Amygdala (tissue), 56 donors: ENCODE data around the gene CDC42EP1.
"Not testable (repeated sequence)": the region's sequence is repeated elsewhere in the genome, so short reads cannot be mapped to it uniquely, and the experiment has no call there.

ENCODE experiments used
- DNase-seq, 56 donors: peaks; one replicate each; lab custom pipeline; 2025; lab: John Stamatoyannopoulos, UW

CDC42EP1 gene

DNA sequence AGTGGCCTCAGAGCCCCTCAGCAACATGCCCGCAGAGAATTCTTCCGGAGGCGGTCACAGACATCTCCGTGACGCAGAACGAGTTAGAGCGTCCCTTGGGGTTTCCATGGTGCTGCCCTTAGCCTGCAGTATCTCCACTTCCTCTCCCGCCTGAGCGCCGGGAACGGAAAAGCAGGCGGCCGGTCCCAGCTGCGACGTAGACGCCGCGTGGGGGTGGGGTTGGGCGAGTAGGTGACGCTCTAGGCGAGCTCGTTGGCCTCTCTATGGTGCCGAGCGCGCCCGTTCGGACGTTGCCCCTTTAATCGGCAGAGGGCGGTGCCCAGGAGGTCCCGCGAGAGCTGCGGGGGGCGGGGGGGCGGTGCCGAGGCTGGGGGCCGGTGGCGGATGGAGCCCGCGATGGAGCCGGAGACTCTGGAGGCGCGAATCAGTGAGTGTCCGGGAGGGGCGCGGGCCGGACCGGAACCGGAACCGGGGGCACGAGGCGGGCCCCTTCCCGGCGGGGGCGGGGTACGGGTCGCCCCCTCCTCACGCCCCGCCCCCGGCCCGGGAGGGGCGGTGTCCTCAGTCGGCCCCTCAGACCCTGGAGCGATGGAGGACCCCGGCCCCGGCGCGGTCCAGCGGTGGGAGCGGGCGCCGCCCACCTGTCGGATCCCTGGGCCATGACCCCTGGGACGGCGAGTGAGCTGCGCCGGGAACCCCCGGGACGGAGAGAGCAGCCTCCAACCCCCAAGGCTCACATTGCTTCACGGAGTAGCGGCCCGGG is 48.4 kb downstream of the CDC42EP1 start, which contains the start of gene GGA1:
GGA1 (plus strand) TSS at position 358 of the 763 bp plus-strand sequence; CDS start at position 385, 27 bp downstream.
- DNase-seq, result peak; percentile 78 to 100 (median 95)

DNA sequence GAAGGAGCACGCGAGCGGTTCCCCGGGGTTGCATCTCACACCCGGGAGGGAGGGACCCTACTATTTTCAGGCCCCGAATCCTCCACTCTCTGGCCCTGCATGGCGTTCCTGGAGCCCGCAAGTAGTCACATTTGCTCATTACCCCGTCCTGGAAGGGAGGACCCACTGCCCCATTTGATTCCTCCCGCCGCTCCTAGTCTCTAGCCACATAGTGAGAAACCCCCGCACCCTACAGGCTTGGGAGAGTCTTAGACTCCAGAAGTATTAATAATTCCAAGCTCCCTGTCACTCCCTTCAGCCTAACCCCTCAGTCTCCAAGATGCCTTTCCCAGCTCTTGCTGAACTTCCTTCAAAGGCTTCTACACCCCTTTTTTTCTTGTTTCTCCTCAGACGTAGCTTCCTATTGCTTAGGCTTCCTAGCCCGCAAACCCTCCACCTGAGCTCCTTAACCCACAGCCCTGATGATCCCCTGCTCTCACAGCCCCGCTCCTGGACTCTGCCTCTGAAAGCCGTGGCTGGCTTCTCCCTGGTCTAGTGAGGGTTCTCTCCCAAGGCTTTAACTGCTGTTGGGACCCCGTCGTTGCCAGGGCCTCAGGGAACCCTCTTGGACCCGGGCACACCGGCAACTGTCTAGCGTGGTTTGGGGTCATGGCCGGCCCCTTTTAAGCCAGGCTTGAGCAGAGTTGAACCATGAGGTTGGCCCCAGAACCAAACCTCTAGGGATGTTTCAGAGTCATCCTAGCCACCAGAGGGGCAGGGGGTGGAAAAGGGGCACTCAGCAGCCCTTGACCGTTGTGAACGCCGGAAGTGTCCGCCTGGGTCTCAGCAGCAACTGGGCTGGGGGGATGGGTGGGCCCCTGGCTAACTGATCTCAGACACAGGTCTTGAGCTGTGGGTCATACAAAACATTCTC is 49.2 kb downstream of the CDC42EP1 start:
- peak in 4 of 56 donors; percentile 29 to 53 (median 51) for DNase-seq

DNA sequence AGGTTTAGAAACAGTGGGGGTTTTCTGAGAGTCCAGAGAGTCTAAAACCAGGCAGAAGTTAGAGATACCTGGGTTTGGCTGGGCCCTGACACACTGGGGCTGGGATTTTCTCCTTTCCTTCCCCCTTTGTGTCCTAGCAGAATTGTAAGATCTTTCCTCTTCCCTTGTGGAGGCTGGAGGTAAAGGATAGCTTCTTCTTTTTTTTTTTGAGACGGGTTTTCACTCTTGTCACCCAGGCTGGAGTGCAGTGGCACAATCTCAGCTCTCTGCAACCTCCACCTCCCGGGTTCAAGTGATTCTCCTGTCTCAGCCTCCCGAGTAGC is 49.8 kb downstream of the CDC42EP1 start:
- DNase-seq, result not testable (repeated sequence)

DNA sequence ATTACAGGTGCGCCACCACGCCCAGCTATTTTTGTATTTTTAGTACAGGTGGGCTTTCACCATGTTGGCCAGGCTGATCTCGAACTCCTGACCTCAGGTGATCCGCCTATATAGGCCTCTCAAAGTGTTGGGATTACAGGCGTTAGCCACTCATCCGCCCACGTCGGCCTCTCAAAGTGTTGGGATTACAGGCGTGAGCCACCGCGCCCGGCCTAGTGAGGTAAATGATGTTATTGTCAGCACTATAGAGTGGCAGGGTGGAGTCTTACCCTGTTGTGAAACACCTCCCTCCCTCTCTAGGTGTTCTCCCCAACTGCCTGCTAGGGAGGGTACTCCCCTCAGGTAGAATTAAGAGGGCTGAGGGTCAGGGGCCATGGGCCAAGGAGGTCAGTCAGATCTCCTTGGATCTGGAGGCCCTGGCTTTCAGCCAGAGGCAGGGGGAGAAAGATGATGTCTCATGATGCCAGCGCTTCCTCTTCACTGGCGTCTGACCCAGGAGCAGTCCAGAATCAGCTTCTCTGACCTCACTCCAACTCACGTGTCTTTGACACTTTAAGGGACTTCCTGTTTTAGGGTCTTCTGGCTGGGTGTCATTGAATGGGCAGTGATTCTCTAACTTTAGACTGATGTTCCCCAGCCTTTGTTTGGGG is 50.3 kb downstream of the CDC42EP1 start:
- DNase-seq, result peak in 5 of 56 donors; percentile 10 to 44 (median 22)

DNA sequence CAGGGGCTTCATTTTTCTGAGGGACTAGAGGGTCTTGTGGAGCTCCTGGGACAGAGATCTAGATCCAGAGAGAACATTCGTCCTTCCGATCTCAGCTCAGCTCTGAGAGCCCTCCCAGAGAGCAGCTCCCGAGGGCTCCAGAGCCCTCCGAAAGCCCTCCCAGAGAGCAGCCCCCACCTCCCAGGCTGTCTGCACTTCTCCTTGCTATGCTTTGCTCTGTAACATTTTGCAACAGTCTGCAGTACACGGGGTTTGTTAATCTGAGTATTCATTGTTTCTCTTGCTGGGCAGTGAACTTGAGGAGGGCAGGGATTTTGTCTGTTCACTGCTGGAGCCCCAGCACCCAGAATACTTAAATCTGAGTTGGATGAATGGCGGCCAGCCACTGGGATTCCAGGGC is 50.9 kb downstream of the CDC42EP1 start:
- no peak for DNase-seq

DNA sequence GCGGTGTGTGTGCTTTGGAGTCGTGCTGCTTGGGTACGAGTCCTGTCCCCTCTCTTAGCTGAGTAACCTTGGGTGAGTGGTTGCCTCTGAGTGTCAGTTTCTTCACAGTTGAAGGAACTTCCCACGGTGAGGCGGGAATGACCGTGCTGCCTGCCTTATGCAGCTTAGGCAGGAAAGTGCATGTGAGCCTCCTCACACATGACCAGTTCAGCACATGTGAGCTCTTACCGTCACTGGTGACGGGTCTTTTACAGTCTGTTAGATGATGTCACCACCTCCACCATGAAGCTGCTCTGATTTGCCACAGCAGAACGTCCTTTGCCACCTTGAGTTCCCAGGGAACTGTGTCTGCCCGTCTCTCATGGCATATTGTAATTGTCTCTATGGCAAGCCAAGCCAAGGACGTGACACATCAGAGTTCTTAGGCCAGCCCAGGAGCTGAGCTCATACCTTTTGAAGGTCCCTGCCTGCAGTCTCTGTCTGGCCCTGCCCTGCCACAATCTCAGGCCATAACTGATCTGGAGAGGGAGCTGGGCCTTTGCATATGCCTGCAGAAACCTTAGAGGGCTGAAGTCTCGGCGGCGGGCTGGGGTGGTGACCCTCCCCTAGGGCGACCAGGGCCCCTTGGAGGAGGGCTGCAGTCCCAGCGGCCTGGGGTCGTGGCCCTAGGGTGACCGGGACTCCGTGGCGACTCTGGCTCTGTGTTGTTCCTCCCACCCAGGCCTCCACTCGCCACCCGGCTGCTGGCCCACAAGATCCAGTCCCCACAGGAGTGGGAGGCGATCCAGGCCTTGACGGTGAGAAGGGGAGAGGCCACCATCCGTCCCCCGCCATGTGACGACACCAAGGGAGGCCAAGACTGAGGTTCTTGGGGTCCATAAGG is 56.2 kb downstream of the CDC42EP1 start:
- DNase-seq, result no peak

DNA sequence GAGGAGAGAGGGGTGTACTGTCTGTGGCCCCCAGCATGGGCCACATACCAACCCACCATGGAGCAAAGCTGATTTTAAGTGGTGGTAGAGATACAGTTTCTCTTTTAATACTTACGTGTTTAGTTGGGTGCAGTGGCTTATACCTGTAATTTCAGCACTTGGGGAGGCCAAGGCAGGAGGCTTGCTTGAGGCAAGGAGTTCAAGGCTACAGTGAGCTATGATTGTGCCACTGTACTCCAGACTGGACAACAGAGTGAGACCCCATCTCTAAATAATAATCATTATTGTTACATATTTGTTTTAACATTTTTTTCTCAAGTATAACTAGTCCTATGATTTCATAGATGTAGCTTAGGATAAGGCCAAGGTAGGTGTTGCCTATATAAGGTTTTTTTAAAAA is 57.2 kb downstream of the CDC42EP1 start:
- DNase-seq, result no peak

DNA sequence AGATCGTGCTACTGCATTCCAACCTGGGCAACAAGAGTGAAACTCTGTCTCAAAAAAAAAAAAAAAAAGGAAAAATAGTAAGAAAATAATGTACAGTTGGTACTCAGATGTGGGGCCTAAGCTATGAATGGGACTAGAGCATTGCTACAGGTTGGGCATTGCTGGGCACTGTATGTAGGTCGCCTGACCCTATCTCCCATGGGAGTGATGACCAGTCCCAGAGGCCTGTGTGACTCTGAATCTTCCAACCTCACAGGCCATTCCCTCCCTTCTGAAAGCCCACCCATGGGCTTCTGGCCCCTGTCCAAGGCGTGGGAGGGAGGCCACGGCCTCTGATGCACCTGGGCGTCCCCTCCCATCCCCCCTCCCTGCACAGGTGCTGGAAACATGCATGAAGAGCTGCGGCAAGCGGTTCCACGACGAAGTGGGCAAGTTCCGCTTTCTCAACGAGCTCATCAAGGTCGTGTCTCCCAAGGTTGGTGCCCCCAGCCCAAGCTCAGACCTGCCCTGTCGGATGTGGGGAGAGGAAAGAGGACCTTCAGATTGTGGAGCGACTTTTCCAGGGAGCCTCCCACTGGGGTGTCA is 57.9 kb downstream of the CDC42EP1 start:
- no peak for DNase-seq

DNA sequence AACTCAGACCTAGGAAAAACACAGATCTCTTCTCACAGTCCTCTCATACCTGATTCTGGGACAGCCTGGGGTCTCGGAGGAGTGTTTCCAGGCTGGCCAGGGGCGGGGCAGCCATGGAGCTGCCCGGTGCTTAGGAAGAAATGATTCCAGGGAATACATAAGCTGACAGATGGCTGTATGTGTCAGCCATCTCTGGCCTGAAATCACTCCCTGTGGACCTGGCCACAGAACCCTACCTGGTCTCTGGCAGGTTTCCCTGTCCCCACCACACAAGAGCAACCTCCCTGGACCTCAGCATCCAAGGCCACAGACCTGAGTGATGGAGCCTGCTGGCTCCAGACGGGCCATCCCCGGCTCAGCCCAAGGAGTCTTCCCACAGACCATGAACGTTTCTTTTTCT is 58.4 kb downstream of the CDC42EP1 start:
- no peak for DNase-seq
